ENCODE data around the gene CDK18.

The CDK18 gene

GRCh38 chr1:205576805-205577761, 72.6 kb downstream of the CDK18 start:
- Histone ChIP-seq H3K9me3 (ENCODE audit: low read depth, low read length) (no peaks in the 10 kb centered on the region), H3K27ac (no peak overlapping the region), H3K36me3 (ENCODE audit: insufficient read depth, low read length) (no peaks in the 10 kb centered on the region), H3K4me3 (no peak overlapping the region), H3K9ac (ENCODE audit: insufficient read length) (no peak overlapping the region)
- DNase-seq (ENCODE audit: low read depth, low spot score): no peak
- TF ChIP-seq FOXP2 (optimal IDR thresholded peaks at IDR 0.05; ENCODE audit: control extremely low read depth, extremely low read length, insufficient read depth) (no peak), EZH2 (IDR thresholded peaks at IDR 0.05) (no peak), POLR2AphosphoS5 (IDR thresholded peaks at IDR 0.05; ENCODE audit: borderline replicate concordance, low read depth, low read length) (no peak)

GRCh38 chr1:205577874-205578658, 73.6 kb downstream of the CDK18 start:
- no peak overlapping the region for H3K9ac ChIP-seq (ENCODE audit: insufficient read length)
- no peak for TF ChIP-seq POLR2AphosphoS5 (IDR thresholded peaks at IDR 0.05; ENCODE audit: borderline replicate concordance, low read depth, low read length)
- no peak for TF ChIP-seq EZH2 (IDR thresholded peaks at IDR 0.05)
- TF ChIP-seq FOXP2 (optimal IDR thresholded peaks at IDR 0.05; ENCODE audit: control extremely low read depth, extremely low read length, insufficient read depth): no peak
- no peaks in the 10 kb centered on the region for H3K9me3 ChIP-seq (ENCODE audit: low read depth, low read length)
- no peak for DNase-seq (ENCODE audit: low read depth, low spot score)
- H3K36me3 ChIP-seq (ENCODE audit: insufficient read depth, low read length): no peaks in the 10 kb centered on the region
- no peak overlapping the region for H3K4me3 ChIP-seq
- no peak overlapping the region for H3K27ac ChIP-seq

- H3K27ac ChIP-seq: no peak overlapping the region
- no peaks in the 10 kb centered on the region for H3K9me3 ChIP-seq (ENCODE audit: low read depth, low read length)
- no peak overlapping the region for H3K9ac ChIP-seq (ENCODE audit: insufficient read length)
- no peaks in the 10 kb centered on the region for H3K36me3 ChIP-seq (ENCODE audit: insufficient read depth, low read length)
- no peak overlapping the region for H3K4me3 ChIP-seq
- TF ChIP-seq POLR2AphosphoS5 (IDR thresholded peaks at IDR 0.05; ENCODE audit: borderline replicate concordance, low read depth, low read length) (no peak), FOXP2 (optimal IDR thresholded peaks at IDR 0.05; ENCODE audit: control extremely low read depth, extremely low read length, insufficient read depth) (no peak), EZH2 (IDR thresholded peaks at IDR 0.05) (no peak)
- no peak for DNase-seq (ENCODE audit: low read depth, low spot score)
Observed at GRCh38 chr1:205578780-205579571, 74.5 kb downstream of the CDK18 start.

GRCh38 chr1:205579711-205580110, 75.2 kb downstream of the CDK18 start:
- TF ChIP-seq FOXP2 (optimal IDR thresholded peaks at IDR 0.05; ENCODE audit: control extremely low read depth, extremely low read length, insufficient read depth) (no peak), EZH2 (IDR thresholded peaks at IDR 0.05) (no peak), POLR2AphosphoS5 (IDR thresholded peaks at IDR 0.05; ENCODE audit: borderline replicate concordance, low read depth, low read length) (no peak)
- H3K9me3 ChIP-seq (ENCODE audit: low read depth, low read length): no peaks in the 10 kb centered on the region
- no peak overlapping the region for H3K27ac ChIP-seq
- no peak overlapping the region for H3K9ac ChIP-seq (ENCODE audit: insufficient read length)
- H3K36me3 ChIP-seq (ENCODE audit: insufficient read depth, low read length): no peaks in the 10 kb centered on the region
- no peak overlapping the region for H3K4me3 ChIP-seq
- no peak for DNase-seq (ENCODE audit: low read depth, low spot score)

- no peak for DNase-seq (ENCODE audit: low read depth, low spot score)
- no peak overlapping the region for H3K27ac ChIP-seq
- H3K9me3 ChIP-seq (ENCODE audit: low read depth, low read length): no peaks in the 10 kb centered on the region
- H3K9ac ChIP-seq (ENCODE audit: insufficient read length): no peak overlapping the region
- H3K4me3 ChIP-seq: no peak overlapping the region
- H3K36me3 ChIP-seq (ENCODE audit: insufficient read depth, low read length): no peaks in the 10 kb centered on the region
- TF ChIP-seq EZH2 (IDR thresholded peaks at IDR 0.05) (no peak), POLR2AphosphoS5 (IDR thresholded peaks at IDR 0.05; ENCODE audit: borderline replicate concordance, low read depth, low read length) (no peak), FOXP2 (optimal IDR thresholded peaks at IDR 0.05; ENCODE audit: control extremely low read depth, extremely low read length, insufficient read depth) (no peak)
Observed at GRCh38 chr1:205580140-205580922, 75.9 kb downstream of the CDK18 start.

- no peak for DNase-seq (ENCODE audit: low read depth, low spot score)
- Histone ChIP-seq H3K27ac (no peak overlapping the region), H3K9me3 (ENCODE audit: low read depth, low read length) (no peaks in the 10 kb centered on the region), H3K4me3 (no peak overlapping the region), H3K36me3 (ENCODE audit: insufficient read depth, low read length) (no peaks in the 10 kb centered on the region), H3K9ac (ENCODE audit: insufficient read length) (no peak overlapping the region)
- no peak for TF ChIP-seq POLR2AphosphoS5 (IDR thresholded peaks at IDR 0.05; ENCODE audit: borderline replicate concordance, low read depth, low read length)
Observed at GRCh38 chr1:205580923-205581180, 76.4 kb downstream of the CDK18 start.

- Histone ChIP-seq H3K9me3 (ENCODE audit: low read depth, low read length) (no peaks in the 10 kb centered on the region), H3K9ac (ENCODE audit: insufficient read length) (no peak overlapping the region), H3K36me3 (ENCODE audit: insufficient read depth, low read length) (no peaks in the 10 kb centered on the region), H3K27ac (no peak overlapping the region), H3K4me3 (no peak overlapping the region)
- no peak for DNase-seq (ENCODE audit: low read depth, low spot score)
- TF ChIP-seq POLR2AphosphoS5 (IDR thresholded peaks at IDR 0.05; ENCODE audit: borderline replicate concordance, low read depth, low read length) (no peak), FOXP2 (optimal IDR thresholded peaks at IDR 0.05; ENCODE audit: control extremely low read depth, extremely low read length, insufficient read depth) (no peak), EZH2 (IDR thresholded peaks at IDR 0.05) (no peak)
Observed at GRCh38 chr1:205581321-205581980, 77.0 kb downstream of the CDK18 start.
